ENCODE measurements around the gene NECAB2.

NECAB2 gene

GRCh38 chr16:83965444-83966152 is 2.4 kb upstream of the NECAB2 start:
- no peak for DNase-seq (ENCODE audit: extremely low read depth in 1 of 2, low read depth in 1 of 2)

- no peak for DNase-seq (ENCODE audit: extremely low read depth in 1 of 2, low read depth in 1 of 2)
Observed at GRCh38 chr16:83966153-83966696, 1.8 kb upstream of the NECAB2 start.

GRCh38 chr16:83967091-83967490 is 953 bp upstream of the NECAB2 start:
- no peak for DNase-seq (ENCODE audit: extremely low read depth in 1 of 2, low read depth in 1 of 2)

- no peak for DNase-seq (ENCODE audit: extremely low read depth in 1 of 2, low read depth in 1 of 2)
Observed at GRCh38 chr16:83968306-83968851, 335 bp downstream of the NECAB2 start.

- DNase-seq (ENCODE audit: extremely low read depth in 1 of 2, low read depth in 1 of 2) = no peak
Observed at GRCh38 chr16:83968891-83969649, 1.0 kb downstream of the NECAB2 start.

- no peak for DNase-seq (ENCODE audit: extremely low read depth in 1 of 2, low read depth in 1 of 2)
Observed at GRCh38 chr16:83969771-83970429, 1.9 kb downstream of the NECAB2 start.

- DNase-seq (ENCODE audit: extremely low read depth in 1 of 2, low read depth in 1 of 2) = no peak
Observed at GRCh38 chr16:83970430-83970815, 2.4 kb downstream of the NECAB2 start.

GRCh38 chr16:83971165-83972130 is 3.4 kb downstream of the NECAB2 start:
- no peak for DNase-seq (ENCODE audit: extremely low read depth in 1 of 2, low read depth in 1 of 2)

GRCh38 chr16:83972256-83973008 is 4.4 kb downstream of the NECAB2 start:
- no peak for DNase-seq (ENCODE audit: extremely low read depth in 1 of 2, low read depth in 1 of 2)

GRCh38 chr16:83973077-83973476 is 5.0 kb downstream of the NECAB2 start:
- no peak for DNase-seq (ENCODE audit: extremely low read depth in 1 of 2, low read depth in 1 of 2)

GRCh38 chr16:83973581-83974385 is 5.7 kb downstream of the NECAB2 start:
- DNase-seq (ENCODE audit: extremely low read depth in 1 of 2, low read depth in 1 of 2) = no peak

GRCh38 chr16:83974475-83974874 is 6.4 kb downstream of the NECAB2 start:
- no peak for DNase-seq (ENCODE audit: extremely low read depth in 1 of 2, low read depth in 1 of 2)

- no peak for DNase-seq (ENCODE audit: extremely low read depth in 1 of 2, low read depth in 1 of 2)
Observed at GRCh38 chr16:83975590-83976260, 7.7 kb downstream of the NECAB2 start.

- no peak for DNase-seq (ENCODE audit: extremely low read depth in 1 of 2, low read depth in 1 of 2)
Observed at GRCh38 chr16:83977056-83977815, 9.2 kb downstream of the NECAB2 start.

- no peak for DNase-seq (ENCODE audit: extremely low read depth in 1 of 2, low read depth in 1 of 2)
Observed at GRCh38 chr16:83978401-83978904, 10.4 kb downstream of the NECAB2 start.

- DNase-seq (ENCODE audit: extremely low read depth in 1 of 2, low read depth in 1 of 2) = no peak
Observed at GRCh38 chr16:83979441-83979840, 11.4 kb downstream of the NECAB2 start.

- no peak for DNase-seq (ENCODE audit: extremely low read depth in 1 of 2, low read depth in 1 of 2)
Observed at GRCh38 chr16:83980794-83981193, 12.8 kb downstream of the NECAB2 start.
